ENCODE measurements around the gene LRP2.

Gene LRP2

GRCh38 chr2:169107645-169108044 is 254.7 kb downstream of the LRP2 start:
- no peak overlapping the region for H3K4me3 ChIP-seq (ENCODE audit: low read depth, low read length)
- DNase-seq (ENCODE audit: low read depth), result peak; percentile 70
- TF ChIP-seq MAX (IDR thresholded peaks at IDR 0.05; ENCODE audit: low read depth, low read length) (0 out of 2 replicates have a peak, but pooled peaks have one; percentile 13), MYC (IDR thresholded peaks at IDR 0.05; ENCODE audit: low read depth, low read length) (peak; percentile 36; the same call in 1 of the 2 replicates), POLR2A (IDR thresholded peaks at IDR 0.05; ENCODE audit: extremely low read depth, insufficient read length) (no peak)

- peak; percentile 85 for DNase-seq (ENCODE audit: low read depth)
- no peak overlapping the region for H3K4me3 ChIP-seq (ENCODE audit: low read depth, low read length)
- TF ChIP-seq MAX (IDR thresholded peaks at IDR 0.05; ENCODE audit: low read depth, low read length) (no peak), CTCF (IDR thresholded peaks at IDR 0.05; ENCODE audit: low read depth, low read length) (no peak), MYC (IDR thresholded peaks at IDR 0.05; ENCODE audit: low read depth, low read length) (0 out of 2 replicates have a peak, but pooled peaks have one; percentile 16), POLR2A (IDR thresholded peaks at IDR 0.05; ENCODE audit: extremely low read depth, insufficient read length) (no peak)
These were observed 255.5 kb downstream of the LRP2 start for GRCh38 chr2:169106563-169107545.

- no peak overlapping the region for H3K4me3 ChIP-seq (ENCODE audit: low read depth, low read length)
- no peak for TF ChIP-seq POLR2A (IDR thresholded peaks at IDR 0.05; ENCODE audit: extremely low read depth, insufficient read length)
- no peak for DNase-seq (ENCODE audit: low read depth)
These were observed 256.2 kb downstream of the LRP2 start for GRCh38 chr2:169106134-169106533.

GRCh38 chr2:169105476-169105875 is 256.9 kb downstream of the LRP2 start:
- peak; percentile 77 for DNase-seq (ENCODE audit: low read depth)
- TF ChIP-seq MYC (IDR thresholded peaks at IDR 0.05; ENCODE audit: low read depth, low read length) (no peak), MAX (IDR thresholded peaks at IDR 0.05; ENCODE audit: low read depth, low read length) (no peak), CTCF (IDR thresholded peaks at IDR 0.05; ENCODE audit: low read depth, low read length) (no peak), POLR2A (IDR thresholded peaks at IDR 0.05; ENCODE audit: extremely low read depth, insufficient read length) (no peak)
- H3K4me3 ChIP-seq (ENCODE audit: low read depth, low read length), result no peak overlapping the region

GRCh38 chr2:169104848-169105247 is 257.5 kb downstream of the LRP2 start:
- no peak for DNase-seq (ENCODE audit: low read depth)
- H3K4me3 ChIP-seq (ENCODE audit: low read depth, low read length), result no peak overlapping the region
- TF ChIP-seq MAX (IDR thresholded peaks at IDR 0.05; ENCODE audit: low read depth, low read length) (no peak), MYC (IDR thresholded peaks at IDR 0.05; ENCODE audit: low read depth, low read length) (no peak), POLR2A (IDR thresholded peaks at IDR 0.05; ENCODE audit: extremely low read depth, insufficient read length) (no peak), CTCF (IDR thresholded peaks at IDR 0.05; ENCODE audit: low read depth, low read length) (no peak)

- peak overlapping the region; percentile 6 for H3K4me3 ChIP-seq (ENCODE audit: low read depth, low read length)
- 0 out of 2 replicates have a peak, but pooled peaks have one; percentile 28 for TF ChIP-seq MYC (IDR thresholded peaks at IDR 0.05; ENCODE audit: low read depth, low read length)
- no peak for TF ChIP-seq CTCF (IDR thresholded peaks at IDR 0.05; ENCODE audit: low read depth, low read length)
- peak; percentile 94 for DNase-seq (ENCODE audit: low read depth)
These were observed 266.7 kb downstream of the LRP2 start for GRCh38 chr2:169095621-169096105.

All from NB4 (cell line).